ENCODE measurements around the gene GAST. TPM values are rescaled to one million over a fixed set of nuclear protein-coding genes. Genes with fewer than 3 reads are reported as not detected.
"Not testable (repeated sequence)": the region's sequence is repeated elsewhere in the genome, so short reads cannot be mapped to it uniquely, and the experiment has no call there.

Gene GAST
- total and polyA plus RNA-seq, 8 donors = not detected

DNA sequence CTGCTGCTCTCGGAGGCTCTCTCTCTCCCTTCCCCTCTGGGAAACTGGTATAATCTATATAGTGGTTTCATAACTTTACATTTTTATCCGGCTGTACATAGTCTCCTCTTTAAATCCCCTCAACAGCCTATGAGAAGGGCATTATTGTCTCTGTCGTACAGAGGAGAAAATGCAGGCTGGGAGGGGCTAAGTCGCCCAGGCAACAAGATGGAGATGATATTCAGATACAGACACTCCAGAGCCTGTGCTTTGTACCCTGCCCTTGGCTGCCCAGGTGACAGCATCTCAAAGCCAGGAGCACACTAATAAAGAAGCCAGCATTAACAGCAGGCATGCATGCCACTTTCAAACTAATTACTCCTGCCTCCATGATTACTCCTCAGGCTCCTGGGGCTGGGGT lies 28.1 kb upstream of the GAST start:
- Histone ChIP-seq H3K4me1 (peaks cover 3 to 16% of the 10 kb centered on the region in 2 donors), H3K36me3 (no peaks in the 10 kb centered on the region), H3K9me3 (no peaks in the 10 kb centered on the region), H3K27me3 (no peaks in the 10 kb centered on the region), H3K27ac (no peak overlapping the region), H3K4me3 (no peak overlapping the region)
- DNase-seq (no peak), ATAC-seq (no peak)
- TF ChIP-seq, protein P1, sequence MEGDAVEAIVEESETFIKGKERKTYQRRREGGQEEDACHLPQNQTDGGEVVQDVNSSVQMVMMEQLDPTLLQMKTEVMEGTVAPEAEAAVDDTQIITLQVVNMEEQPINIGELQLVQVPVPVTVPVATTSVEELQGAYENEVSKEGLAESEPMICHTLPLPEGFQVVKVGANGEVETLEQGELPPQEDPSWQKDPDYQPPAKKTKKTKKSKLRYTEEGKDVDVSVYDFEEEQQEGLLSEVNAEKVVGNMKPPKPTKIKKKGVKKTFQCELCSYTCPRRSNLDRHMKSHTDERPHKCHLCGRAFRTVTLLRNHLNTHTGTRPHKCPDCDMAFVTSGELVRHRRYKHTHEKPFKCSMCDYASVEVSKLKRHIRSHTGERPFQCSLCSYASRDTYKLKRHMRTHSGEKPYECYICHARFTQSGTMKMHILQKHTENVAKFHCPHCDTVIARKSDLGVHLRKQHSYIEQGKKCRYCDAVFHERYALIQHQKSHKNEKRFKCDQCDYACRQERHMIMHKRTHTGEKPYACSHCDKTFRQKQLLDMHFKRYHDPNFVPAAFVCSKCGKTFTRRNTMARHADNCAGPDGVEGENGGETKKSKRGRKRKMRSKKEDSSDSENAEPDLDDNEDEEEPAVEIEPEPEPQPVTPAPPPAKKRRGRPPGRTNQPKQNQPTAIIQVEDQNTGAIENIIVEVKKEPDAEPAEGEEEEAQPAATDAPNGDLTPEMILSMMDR (IDR thresholded peaks at IDR 0.05) = no peak
- intact Hi-C loops (cut with DNase I) = no loop called here

DNA sequence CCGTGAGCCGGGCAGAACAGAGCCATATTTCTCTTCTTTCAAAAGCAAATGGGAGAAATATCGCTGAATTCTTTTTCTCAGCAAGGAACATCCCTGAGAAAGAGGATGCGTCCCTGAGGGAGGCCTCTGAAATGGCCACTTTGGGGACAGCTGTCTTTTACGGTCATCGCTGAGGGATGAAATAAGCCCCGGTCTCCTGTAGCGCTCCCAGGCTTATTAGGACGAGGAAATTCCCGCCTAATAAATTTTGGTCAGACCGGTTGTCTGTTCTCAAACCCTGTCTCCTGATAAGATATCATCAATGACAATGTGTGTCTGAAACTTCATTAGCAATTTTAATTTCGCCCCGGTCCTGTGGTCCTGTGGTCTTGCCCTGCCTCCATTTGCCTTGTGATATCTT lies 26.4 kb upstream of the GAST start:
- H3K27ac ChIP-seq; H3K9me3 ChIP-seq; H3K27me3 ChIP-seq; intact Hi-C loops (cut with DNase I); H3K4me3 ChIP-seq; ATAC-seq; DNase-seq: not testable (repeated sequence)
- peaks cover 10 to 18% of the 10 kb centered on the region in 2 donors for H3K4me1 ChIP-seq
- peaks cover 9 to 14% of the 10 kb centered on the region in 2 donors for H3K36me3 ChIP-seq

DNA sequence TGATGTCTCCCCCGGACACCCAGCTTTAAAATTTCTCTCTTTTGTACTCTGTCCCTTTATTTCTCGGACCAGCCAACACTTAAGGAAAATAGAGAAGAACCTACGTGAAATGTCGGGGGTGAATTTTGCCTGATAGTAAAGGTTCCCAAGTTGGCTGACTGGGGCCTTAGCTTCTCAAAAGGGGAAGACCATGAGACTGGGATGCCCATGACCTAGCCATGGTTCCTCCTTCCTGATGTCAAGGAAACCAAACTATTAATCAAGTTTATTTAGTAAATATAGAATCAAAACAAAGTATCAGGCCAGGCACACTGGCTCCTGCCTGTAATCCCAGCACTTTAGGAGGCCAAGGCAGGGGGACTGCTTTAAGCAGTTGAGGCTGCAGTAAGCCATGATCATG lies 25.9 kb upstream of the GAST start:
- no peak for DNase-seq
- H3K9me3 ChIP-seq = no peaks in the 10 kb centered on the region
- H3K4me3 ChIP-seq = no peak overlapping the region

DNA sequence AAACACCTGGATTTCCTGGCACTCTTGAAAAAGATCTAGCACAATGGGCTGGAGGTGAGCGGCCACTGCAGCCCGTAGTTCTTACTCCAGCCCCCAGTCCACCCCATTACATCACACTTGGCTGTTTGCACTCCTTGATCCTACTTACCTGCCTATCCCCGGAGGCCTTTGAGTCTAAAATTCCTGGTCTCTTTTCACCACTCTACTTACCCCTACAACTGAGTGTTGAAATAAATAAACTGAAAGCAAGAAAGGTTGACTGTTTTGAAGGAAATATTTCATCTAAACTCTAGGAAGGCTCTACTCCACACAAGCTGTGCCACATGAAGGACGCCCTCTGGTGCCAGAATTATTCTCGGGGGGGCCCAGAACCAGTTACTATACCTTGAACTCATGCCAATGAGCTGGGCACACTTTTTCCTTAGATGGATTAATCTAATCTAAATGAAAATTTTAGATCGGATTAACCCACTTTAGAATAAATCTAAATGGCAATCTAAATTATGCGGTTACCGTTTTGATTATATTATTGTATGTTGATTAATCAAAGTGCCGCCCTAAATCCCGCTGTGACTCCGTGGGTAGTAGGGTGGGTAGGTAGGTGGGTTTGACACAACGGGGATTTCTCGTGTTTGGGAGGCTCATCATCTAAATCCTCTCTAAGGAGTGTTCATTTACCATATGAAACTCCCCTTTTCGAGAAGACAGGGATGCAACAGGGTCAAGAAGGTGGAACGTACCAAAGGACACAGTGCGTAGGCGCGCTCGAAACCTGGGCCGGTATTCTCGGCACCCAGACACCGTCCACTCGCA lies 24.1 kb upstream of the GAST start:
- H3K9me3 ChIP-seq = no peaks in the 10 kb centered on the region
- intact Hi-C loops (cut with DNase I) = no loop called here
- no peaks in the 10 kb centered on the region for H3K27me3 ChIP-seq
- TF ChIP-seq, protein P1 (IDR thresholded peaks at IDR 0.05) = no peak
- DNase-seq = peak in 2 of 4 donors; percentile 53 to 72
- H3K27ac ChIP-seq = peak overlapping the region; percentile 100
- peak overlapping the region; percentile 40 to 78 for H3K4me3 ChIP-seq
- H3K36me3 ChIP-seq = peaks cover 17 to 37% of the 10 kb centered on the region in 2 donors
- peak; percentile 5 for ATAC-seq
- H3K4me1 ChIP-seq = peaks cover 17 to 40% of the 10 kb centered on the region in 2 donors

More for the DNA sequence above, 25.9 kb upstream of the GAST start:
- H3K27ac ChIP-seq = no peak overlapping the region
- no peaks in the 10 kb centered on the region for H3K27me3 ChIP-seq
- TF ChIP-seq, protein P1 (IDR thresholded peaks at IDR 0.05) = no peak
- H3K36me3 ChIP-seq = peaks cover 14 to 20% of the 10 kb centered on the region in 2 donors
- ATAC-seq = no peak
- intact Hi-C loops (cut with DNase I) = no loop called here
- peaks cover 15 to 24% of the 10 kb centered on the region in 2 donors for H3K4me1 ChIP-seq

GRCh38 chr17:41688641-41689496 lies 23.3 kb upstream of the GAST start, which contains the start of gene EIF1:
Gene EIF1, plus strand, starts transcription at chr17:41688885. Its CDS starts 154 bp downstream, at chr17:41689039.
- H3K27me3 ChIP-seq = no peaks in the 10 kb centered on the region
- ATAC-seq (peak; percentile 92), DNase-seq (peak; percentile 99 to 100 (median 100))
- peaks cover 17 to 42% of the 10 kb centered on the region in 2 donors for H3K4me1 ChIP-seq
- no peaks in the 10 kb centered on the region for H3K9me3 ChIP-seq
- H3K36me3 ChIP-seq = peaks cover 17 to 45% of the 10 kb centered on the region in 2 donors
- H3K27ac ChIP-seq = peak within 1 kb of the TSS; percentile 100
- peak within 1 kb of the TSS; percentile 78 to 80 for H3K4me3 ChIP-seq
- TF ChIP-seq, protein P1 (IDR thresholded peaks at IDR 0.05) = no peak
- intact Hi-C loops (cut with DNase I) = no loop called here

Data from left lung (tissue), 10 donors.